Subcutaneous adipose tissue (tissue), 4 donors: ENCODE data around the gene EWSR1. TPM values are rescaled to one million over a fixed set of nuclear protein-coding genes. Genes with fewer than 3 reads are reported as not detected.

Experiments used
- total RNA-seq, 4 donors: library from RNA; depleted of rRNA; stranded (reverse); fragments of >200 nt; gene quantifications; one replicate each; pipeline ENCODE4 v1.1.0, GENCODE V29; 2016
- TF ChIP-seq, protein P1 (sequence below): fragments of 450-650 bp; IDR thresholded peaks from one replicate; pipeline ENCODE4 v1.5.1; 2016; ENCODE audit warnings: low read depth, mild to moderate bottlenecking, control low read depth, antibody characterized with exemption, moderate library complexity

The EWSR1 gene
- total RNA-seq, 4 donors from 2014 or later = 132 to 179 (median 168) TPM

DNA sequence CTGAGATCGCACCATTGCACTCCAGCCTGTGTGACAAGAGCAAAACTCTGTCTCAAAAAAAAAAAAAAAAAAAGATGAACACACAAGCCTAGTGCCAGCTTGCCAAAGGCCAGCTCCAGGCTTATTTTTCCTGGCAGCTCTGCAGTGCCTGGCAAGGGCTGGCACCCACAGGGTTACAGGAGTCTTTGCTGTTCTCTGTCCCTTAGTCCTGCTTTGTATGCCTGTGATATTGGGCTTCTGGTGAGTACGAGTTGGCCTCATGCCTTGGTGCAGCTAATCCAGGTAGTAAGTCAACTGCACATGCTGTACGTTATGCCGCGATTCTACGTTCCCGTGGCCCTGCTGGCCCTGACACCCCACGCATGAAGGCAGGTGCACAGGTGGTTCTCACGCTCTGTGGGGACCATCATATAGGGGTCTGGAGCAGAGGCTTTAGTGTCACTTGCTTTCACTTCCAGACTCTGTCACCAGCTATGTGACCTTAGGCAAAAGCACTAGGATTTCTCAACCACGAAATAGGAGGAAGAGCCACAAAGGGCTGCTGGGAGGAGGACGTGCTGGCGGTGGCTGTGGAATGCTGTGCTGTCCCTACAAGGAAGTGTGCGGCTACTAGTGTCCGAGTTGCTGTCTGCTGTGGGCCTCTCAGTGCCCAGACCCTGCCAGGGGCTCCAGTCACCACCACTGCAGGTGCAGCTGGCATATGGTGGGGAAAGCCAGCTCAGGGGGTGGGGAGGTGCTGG, 68.9 kb downstream of the EWSR1 start:
- TF ChIP-seq, protein P1, sequence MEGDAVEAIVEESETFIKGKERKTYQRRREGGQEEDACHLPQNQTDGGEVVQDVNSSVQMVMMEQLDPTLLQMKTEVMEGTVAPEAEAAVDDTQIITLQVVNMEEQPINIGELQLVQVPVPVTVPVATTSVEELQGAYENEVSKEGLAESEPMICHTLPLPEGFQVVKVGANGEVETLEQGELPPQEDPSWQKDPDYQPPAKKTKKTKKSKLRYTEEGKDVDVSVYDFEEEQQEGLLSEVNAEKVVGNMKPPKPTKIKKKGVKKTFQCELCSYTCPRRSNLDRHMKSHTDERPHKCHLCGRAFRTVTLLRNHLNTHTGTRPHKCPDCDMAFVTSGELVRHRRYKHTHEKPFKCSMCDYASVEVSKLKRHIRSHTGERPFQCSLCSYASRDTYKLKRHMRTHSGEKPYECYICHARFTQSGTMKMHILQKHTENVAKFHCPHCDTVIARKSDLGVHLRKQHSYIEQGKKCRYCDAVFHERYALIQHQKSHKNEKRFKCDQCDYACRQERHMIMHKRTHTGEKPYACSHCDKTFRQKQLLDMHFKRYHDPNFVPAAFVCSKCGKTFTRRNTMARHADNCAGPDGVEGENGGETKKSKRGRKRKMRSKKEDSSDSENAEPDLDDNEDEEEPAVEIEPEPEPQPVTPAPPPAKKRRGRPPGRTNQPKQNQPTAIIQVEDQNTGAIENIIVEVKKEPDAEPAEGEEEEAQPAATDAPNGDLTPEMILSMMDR = no peak

DNA sequence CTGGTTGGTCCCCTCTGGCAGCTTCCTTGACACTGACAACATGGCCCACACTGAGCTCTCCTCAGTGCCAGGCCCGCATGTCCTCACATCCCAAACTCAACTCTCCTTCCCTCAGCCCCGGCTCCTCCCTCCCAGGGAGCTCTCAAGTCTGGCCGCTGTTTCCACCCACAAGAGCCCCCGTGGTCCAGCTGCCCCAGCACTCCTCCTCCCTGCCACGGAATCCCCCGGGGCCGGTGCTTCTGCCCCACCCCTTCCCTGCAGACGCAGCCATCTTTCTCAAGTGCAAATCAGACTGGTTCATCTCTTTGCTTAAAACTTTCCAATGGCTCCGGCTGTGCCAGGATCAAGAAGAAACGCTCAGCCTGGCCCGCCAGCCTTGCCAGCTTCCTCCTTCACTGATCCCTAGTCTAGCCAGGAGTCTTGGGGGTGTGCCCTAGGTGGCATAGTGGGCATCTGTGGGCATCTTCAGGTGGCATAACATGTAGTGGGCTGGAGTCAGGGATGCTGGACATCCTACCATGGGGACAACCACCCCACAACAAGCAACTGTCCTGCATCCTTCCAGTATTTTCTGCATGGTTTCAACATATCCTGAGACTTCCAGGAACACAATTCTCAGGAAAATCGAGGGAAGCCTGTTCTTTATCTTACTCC, 69.7 kb downstream of the EWSR1 start:
- TF ChIP-seq, protein P1 = no peak

DNA sequence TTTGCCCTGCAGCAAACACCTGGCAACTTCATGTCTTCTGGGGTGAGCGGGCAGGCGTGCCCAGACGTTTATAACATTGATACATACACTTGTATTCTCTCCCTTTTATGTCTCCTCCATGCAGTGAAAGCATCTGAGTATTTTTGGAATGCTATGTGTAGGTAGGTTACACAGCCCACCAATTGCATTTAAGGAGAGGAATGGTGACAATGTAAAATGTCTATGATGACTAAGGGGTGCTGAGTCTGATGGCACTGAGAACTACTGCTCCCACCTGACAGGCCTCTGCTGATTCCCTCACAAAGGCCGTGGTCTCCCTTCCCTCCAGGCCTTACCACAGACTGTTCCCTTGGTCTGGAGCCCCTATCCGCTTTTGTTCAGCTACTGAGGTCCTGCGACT, 70.3 kb downstream of the EWSR1 start:
- TF ChIP-seq, protein P1 = no peak

DNA sequence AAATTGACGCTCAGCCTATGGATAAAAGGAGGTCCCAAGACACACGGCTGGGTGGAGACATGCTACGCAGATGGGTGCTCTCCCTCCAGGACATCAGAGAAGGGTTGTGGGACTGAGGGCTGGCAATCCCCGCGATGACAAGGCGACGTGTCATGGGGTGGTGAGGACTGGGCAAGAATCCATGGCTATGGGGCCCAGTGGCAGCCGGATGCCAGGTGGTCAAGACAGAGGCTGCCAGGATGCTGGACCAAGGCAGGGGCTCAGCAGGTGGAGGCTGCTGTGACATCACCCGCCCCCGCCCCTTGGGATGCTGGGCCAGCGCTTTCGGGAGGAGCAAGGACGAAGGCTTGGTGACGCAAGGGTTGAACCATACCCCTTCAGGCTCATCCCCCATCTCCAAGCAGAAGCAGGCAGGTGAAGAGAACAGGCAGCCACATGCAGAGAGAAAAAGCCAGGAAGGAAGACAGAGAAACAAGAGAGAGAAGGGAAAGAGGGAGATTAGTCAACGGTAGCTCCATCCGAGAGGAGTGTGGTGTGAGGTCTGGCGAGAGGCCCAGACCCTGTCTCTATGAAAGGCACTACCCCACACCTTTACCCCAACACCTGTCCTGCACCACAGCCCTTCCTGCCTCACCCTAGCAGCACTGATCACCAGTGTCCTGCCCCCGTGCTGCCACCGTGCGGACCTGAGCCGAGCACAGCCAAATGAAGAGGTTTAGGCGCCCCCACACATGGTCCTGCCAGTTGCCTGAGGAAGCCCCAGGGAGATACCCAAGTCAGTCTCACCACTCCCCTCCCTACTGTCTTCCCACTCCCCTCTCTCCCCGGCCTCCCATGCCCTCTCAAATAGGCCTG, 71.5 kb downstream of the EWSR1 start:
- TF ChIP-seq, protein P1 = no peak

DNA sequence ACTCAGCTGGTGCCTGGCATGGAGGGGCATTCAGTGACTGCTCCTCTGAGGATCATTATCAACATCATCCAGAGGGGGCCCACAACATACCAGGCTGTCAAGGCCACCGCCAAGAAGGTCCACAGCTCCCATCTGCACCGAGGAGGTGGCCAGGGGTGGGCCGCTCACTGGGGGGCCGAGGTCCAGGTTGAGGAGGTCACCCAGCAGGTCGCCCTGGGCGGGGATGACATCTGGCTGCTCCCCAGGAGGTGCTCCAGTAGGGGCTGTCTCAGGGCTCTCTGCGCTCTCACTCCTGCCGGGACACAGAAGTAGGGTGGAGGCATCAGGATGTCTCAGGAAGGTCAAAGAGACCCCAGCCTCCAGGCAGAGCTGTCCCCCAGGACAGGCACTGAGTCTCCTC, 72.5 kb downstream of the EWSR1 start:
- TF ChIP-seq, protein P1 = no peak

DNA sequence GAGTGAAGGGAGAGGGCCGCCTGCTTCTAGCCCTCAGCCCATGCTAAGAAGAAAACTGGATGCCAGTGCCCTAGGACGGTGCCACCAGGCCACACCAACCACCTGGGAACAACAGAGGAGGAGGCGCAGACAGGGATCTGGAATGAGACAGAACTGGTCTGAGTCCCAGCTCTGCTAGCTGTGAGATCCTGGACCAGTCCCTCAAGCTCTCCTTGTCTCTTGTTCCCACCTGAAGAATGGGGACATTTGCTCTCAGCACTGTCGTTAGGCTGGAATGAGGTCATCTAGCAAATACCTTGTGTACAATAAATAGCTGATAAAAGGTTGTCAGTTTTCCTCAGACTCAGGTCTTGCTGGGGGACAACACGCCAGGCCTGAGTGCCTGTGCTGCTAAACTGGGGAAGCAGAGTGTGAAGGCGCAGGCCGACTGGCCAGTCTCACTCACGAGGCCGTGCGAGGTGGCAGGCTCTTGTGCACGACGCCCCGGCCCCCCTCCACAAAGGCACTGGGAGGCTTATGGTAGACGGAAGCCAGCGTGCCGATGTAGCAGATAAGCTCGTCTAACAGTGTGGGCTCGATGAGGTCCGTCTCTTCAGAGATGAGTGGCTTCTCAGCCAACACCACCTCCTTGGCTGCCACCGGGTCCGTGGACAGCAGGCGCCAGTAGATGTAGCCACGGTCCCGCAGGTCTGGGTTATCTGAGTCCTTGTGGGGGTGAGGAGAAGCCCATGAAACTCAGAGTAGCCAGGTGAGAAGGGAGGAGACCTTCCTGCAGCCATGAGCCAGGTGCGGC, 73.2 kb downstream of the EWSR1 start:
- TF ChIP-seq, protein P1 = no peak
